Measurements from ENCODE around the gene GDF11.

The GDF11 gene
- 17.8 to 28.7 reads per million in 2 experiments for total RNA-seq

- peak; percentile 70 for DNase-seq (ENCODE audit: low read depth)
These were observed at the start of gene GDF11 for GRCh38 chr12:55742719-55743405. TSS of gene GDF11 (plus strand) at chr12:55743122. CDS start at chr12:55743317, 195 bp downstream.

GRCh38 chr12:55693323-55694187 lies 49.4 kb upstream of the GDF11 start:
- no peak for DNase-seq (ENCODE audit: low read depth)

GRCh38 chr12:55694188-55694515 lies 48.8 kb upstream of the GDF11 start:
- no peak for DNase-seq (ENCODE audit: low read depth)

GRCh38 chr12:55694651-55695050 lies 48.3 kb upstream of the GDF11 start:
- DNase-seq (ENCODE audit: low read depth): no peak

GRCh38 chr12:55695349-55695748 lies 47.6 kb upstream of the GDF11 start:
- no peak for DNase-seq (ENCODE audit: low read depth)

- no peak for DNase-seq (ENCODE audit: low read depth)
These were observed 46.8 kb upstream of the GDF11 start for GRCh38 chr12:55696141-55696540.

GRCh38 chr12:55696796-55697462 lies 46.0 kb upstream of the GDF11 start:
- no peak for DNase-seq (ENCODE audit: low read depth)

- DNase-seq (ENCODE audit: low read depth): no peak
These were observed 45.2 kb upstream of the GDF11 start for GRCh38 chr12:55697686-55698085.

- DNase-seq (ENCODE audit: low read depth): no peak
These were observed 44.5 kb upstream of the GDF11 start for GRCh38 chr12:55698241-55698955.

GRCh38 chr12:55698965-55699364 lies 44.0 kb upstream of the GDF11 start:
- DNase-seq (ENCODE audit: low read depth): no peak

- no peak for DNase-seq (ENCODE audit: low read depth)
These were observed 43.4 kb upstream of the GDF11 start for GRCh38 chr12:55699471-55700055.

GRCh38 chr12:55700255-55701018 lies 42.5 kb upstream of the GDF11 start:
- no peak for DNase-seq (ENCODE audit: low read depth)

GRCh38 chr12:55702861-55703260 lies 40.1 kb upstream of the GDF11 start:
- no peak for DNase-seq (ENCODE audit: low read depth)

- no peak for DNase-seq (ENCODE audit: low read depth)
These were observed 39.6 kb upstream of the GDF11 start for GRCh38 chr12:55703288-55703687.

GRCh38 chr12:55703901-55704761 lies 38.8 kb upstream of the GDF11 start:
- DNase-seq (ENCODE audit: low read depth): no peak

- DNase-seq (ENCODE audit: low read depth): no peak
These were observed 37.9 kb upstream of the GDF11 start for GRCh38 chr12:55704824-55705718.

- no peak for DNase-seq (ENCODE audit: low read depth)
These were observed 37.0 kb upstream of the GDF11 start for GRCh38 chr12:55705782-55706402.

GRCh38 chr12:55706568-55707218 lies 36.2 kb upstream of the GDF11 start:
- no peak for DNase-seq (ENCODE audit: low read depth)

All from T follicular helper cell (primary cell).